ENCODE results near the gene FBXO31. TPM values are rescaled to one million over a fixed set of nuclear protein-coding genes. Genes with fewer than 3 reads are reported as not detected.

Gene FBXO31
- total and polyA plus RNA-seq, 2 of the 13 experiments (the other 11 are each of a cell fraction or from before 2014, with no cell fraction given) = 92.4 to 101 TPM

- TF ChIP-seq ZNF782 (CRISPR knock-in tag; IDR thresholded peaks at IDR 0.05; ENCODE audit: borderline replicate concordance) = no peak; the same call in 1 of the 2 replicates
- peak; percentile 92 for TF ChIP-seq ATF7-NPFF (CRISPR knock-in tag; IDR thresholded peaks at IDR 0.05; ENCODE audit: low read depth)
- peak; percentile 63 for TF ChIP-seq IKZF5 (CRISPR knock-in tag; IDR thresholded peaks at IDR 0.05)
- peak; percentile 71 for TF ChIP-seq ATF1 (CRISPR knock-in tag; IDR thresholded peaks at IDR 0.05)
- peak; percentile 57; the same call in 1 of the 2 replicates for TF ChIP-seq GTF3A (CRISPR knock-in tag; conservative IDR thresholded peaks at IDR 0.05)
- peak; percentile 98 for TF ChIP-seq RBFOX2 (IDR thresholded peaks at IDR 0.05; ENCODE audit: low read depth, low read length)
- TF ChIP-seq ZNF333 (CRISPR knock-in tag; IDR thresholded peaks at IDR 0.05; ENCODE audit: borderline replicate concordance) = peak; percentile 38
- no peak for TF ChIP-seq JUNB (CRISPR knock-in tag; IDR thresholded peaks at IDR 0.05; ENCODE audit: borderline replicate concordance)
- no peak for TF ChIP-seq DDIT3 (CRISPR knock-in tag; IDR thresholded peaks at IDR 0.05)
- TF ChIP-seq NFYB (CRISPR knock-in tag; IDR thresholded peaks at IDR 0.05) = peak; percentile 99
- TF ChIP-seq PTBP1 (IDR thresholded peaks at IDR 0.05; ENCODE audit: low read depth, low read length, poor library complexity, severe bottlenecking) = peak; percentile 83
- peak; percentile 35; the same call in 1 of the 2 replicates for TF ChIP-seq CSRNP1 (CRISPR knock-in tag; IDR thresholded peaks at IDR 0.05)
- TF ChIP-seq NRL (CRISPR knock-in tag; IDR thresholded peaks at IDR 0.05; ENCODE audit: borderline replicate concordance) = peak; percentile 83; the same call in 1 of the 2 replicates
- TF ChIP-seq NCOA2 (CRISPR knock-in tag; IDR thresholded peaks at IDR 0.05) = peak; percentile 37; the same call in 1 of the 2 replicates
- no peak for TF ChIP-seq ZBTB10 (CRISPR knock-in tag; IDR thresholded peaks at IDR 0.05; ENCODE audit: borderline replicate concordance)
These were observed 66.4 kb downstream of the FBXO31 start, which contains the start of gene C16orf95 (continued) for GRCh38 chr16:87316923-87317749.

Data from HepG2 (cell line).